Measurements from ENCODE around the gene CRNN.
A peak's percentile ranks its signal among the peaks of the same experiment; 100 is the strongest.

The CRNN gene

GRCh38 chr1:152413909-152414308, at the start of gene CRNN:
Gene CRNN, minus strand, starts transcription at chr1:152414263. Its CDS starts 2,030 bp downstream, at chr1:152412233.
- no peak for DNase-seq

- no peak for DNase-seq
These were observed 48.6 kb upstream of the CRNN start for GRCh38 chr1:152462636-152463035.

DNA sequence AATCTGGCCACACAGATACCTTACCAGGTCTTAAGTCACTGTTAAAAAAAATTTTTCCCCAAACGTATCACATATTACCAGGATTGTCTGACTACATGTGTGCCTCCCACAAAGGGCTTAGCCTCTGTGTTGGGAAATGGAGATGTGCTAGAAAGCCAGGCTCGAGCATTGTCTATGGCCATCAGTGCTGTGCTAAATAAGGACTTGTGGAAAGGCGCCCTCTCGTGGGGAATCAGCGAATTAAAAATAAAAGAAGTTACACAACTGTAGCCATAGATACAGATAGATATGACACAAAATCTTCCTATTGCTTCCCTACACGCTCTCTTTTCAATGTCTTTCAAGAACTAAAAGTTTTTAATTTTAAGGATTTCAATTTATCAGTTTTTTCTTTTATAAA, 47.5 kb upstream of the CRNN start:
- peak; percentile 84 for DNase-seq

- DNase-seq: no peak
These were observed 46.5 kb upstream of the CRNN start for GRCh38 chr1:152460529-152460899.

DNA sequence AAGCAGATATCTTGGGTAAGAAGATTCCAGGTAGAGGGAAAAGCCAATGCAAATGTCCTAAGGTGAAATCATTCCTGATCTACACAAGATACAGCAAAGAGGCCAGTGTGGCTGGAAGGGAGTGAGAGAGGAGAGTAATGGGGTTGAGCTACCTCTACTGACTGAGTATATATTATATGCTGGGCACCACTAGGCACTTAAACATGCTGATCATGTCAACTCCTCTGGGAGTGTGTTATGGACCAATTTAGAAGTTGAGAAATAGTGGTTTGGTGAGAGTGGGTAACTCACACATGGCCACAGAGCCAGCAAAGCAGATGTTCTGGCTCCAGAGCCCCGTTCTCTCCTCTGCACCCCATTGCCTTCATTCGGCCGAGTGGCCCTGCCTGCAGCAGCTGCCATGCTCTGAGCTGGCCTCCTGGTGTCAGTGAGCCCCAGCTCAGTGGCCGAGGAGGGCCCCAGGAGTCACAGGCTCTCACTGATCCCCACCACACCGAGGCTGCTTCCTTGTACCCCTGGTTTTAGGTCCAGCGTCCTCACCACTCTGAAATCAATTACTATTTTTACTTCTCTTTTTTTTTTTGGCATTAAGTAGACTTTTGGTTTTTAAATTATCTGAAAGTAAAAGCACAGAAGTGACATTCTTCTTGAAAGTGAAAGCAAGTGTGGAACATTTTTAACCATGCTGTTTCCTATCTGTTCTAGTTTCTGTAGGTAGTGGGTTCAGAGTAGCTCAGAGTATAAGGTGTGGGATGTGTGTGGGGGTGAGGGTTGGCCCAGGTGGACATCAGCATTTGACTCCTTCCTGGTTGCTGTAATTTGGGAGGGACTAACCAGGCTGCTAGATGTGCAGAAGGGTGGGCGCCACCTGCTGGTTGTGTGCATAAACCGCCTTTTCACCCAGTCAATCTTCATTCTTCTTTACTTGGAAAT, 45.8 kb upstream of the CRNN start:
- DNase-seq: peak; percentile 91

DNA sequence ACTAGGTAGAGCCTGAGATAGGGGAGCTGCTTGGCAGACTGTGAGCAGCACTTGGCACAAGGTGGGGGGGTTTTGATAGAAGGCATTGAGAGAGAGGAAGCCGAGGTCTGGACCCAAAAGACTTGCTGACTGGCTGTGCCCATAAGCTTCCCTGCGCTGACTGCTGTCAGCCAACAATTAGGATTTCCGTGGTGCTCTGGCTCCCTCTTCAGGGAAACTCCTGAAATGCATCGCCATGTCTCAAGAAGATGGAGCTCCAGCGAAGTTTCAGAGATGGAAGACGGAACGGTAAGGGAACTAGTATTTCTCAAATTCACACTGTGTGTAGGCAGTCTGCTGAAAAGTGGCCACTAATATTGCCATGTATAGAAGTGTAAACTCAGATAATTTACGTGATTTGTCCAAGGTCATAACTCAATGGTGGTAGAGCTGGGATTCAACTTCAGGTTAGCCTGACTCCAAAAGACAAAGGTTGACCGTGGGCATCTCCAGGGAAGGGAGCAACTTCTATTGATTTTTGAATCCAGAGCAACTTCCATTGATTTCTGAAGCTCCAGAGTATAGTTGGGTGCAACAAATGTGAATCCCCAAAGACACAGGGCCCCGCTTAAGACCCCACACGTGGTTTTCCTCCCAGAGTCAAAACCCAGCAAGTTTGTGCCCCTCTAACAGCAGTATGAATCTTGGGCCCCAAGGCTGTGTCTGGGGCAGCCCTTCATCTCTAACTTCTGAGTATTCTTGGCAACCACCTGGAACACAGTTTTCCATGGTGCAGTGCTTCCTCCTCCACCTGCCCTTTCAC, 44.5 kb upstream of the CRNN start:
- DNase-seq: peak; percentile 91

- DNase-seq: no peak
These were observed 43.5 kb upstream of the CRNN start for GRCh38 chr1:152457561-152457960.

DNA sequence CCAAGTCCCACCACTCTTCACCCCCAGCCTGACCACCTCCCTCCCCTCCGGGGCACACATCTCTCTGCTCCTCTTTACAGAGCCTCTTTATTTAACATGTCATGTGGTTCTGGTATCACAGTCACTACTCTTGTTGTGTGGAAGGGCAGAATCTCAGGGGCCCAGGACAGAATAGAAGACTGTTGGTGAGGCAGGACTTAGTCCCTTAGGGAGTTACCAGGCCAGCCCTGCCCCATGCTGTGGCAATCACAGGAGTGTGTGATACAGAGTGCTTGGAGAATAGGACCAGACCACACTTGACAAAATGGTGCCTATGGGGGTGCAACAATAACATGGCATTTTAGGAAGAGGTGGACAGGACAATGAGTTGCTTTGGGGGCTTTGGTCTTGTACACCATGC, 43.0 kb upstream of the CRNN start:
- DNase-seq: no peak

DNA sequence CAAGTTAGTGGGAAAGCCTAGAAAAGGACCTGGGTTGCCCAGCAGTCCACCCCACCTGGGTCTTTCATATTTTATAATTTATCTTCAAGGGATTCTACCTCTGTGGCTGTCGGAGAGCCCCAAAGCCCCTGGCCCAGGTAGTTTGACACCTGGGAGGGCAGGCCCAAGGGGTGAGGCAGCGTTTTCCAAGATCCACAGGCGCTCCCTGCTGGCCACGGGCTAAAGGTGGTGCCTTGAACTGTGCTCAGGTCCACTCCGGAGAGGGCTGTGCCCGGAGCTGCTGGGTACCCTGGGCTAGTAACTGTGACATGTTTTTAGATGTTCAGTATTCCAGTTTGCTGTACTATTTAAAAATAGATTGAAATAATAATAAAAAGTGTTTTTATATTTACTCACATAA, 37.2 kb upstream of the CRNN start:
- no peak for DNase-seq

DNA sequence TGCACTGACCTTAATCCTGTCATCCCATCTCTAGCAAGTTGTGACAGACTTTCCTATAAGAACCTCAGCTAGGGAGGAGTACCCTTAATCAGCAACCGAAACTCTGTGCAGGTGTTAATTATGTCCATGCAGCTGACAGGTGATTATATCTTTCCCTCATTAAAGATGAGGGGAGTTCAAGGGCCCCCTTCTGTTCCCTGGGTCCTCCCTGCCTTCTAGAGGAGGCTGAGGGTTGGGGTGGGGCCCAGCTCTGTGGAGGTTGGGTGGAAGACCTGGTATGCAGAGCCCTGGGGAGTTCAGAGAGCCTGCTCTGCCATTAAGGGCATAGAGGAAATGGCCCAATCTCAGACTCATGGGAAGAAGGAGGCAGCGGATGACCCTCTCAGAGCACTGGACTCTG, 35.6 kb upstream of the CRNN start:
- no peak for DNase-seq

DNA sequence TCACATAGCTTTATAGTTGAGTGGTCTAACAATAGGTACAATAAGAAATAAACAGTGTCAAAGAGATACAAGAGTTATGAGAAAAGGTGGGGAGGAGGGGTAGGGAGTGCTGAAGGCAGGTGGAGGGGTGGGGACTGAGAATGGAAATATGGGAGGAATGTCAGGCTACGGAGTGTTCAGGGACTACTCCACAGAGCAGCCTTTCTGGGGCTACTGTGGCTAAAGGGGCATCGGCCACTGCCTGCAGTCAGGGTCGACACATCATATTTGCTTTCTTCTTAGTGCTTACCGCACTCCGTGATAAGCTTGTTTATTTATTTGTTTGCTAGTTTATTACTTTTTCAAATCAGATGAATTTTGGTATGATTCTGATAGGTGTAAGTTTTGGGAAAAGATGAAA, 34.4 kb upstream of the CRNN start:
- no peak for DNase-seq

DNA sequence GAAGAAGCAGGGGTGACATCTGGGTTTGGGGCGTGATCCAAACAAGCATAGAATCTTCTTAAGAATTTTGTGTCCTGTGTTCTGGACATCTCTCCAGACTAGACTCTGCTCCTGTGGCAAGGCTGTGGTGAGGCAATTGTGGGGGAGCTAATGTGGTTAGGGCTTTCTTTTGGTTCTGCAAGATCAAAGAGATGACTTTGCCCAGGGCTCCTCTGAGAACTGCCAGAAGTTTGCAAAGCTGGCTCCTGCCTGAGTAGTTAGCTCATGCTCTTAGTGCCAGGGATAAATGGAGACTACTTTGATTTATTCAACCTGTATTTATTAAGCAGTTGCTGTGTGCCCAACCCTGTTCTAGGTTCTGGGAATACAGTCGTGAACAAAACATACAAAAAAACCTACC, 34.0 kb upstream of the CRNN start:
- DNase-seq: no peak

- no peak for DNase-seq
These were observed 33.4 kb upstream of the CRNN start for GRCh38 chr1:152447484-152447883.

DNA sequence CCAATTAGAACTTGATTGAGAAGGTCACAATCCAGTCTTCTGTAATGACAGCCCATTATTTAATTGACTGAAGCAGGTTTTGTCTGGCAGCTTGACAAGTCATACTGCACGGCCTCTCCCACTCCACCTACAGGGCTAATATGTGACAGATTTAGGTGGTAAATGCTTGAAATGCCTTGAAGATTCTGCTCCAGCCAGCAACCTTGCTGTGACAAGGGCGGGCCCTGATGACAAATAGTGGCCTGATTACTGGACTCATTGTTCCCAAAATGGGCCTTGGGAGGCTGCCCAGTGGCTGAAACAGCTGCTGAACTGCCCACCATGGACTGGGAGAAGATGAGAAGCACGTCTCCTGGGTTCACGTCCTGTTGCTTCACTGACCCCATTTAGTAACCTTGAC, 30.0 kb upstream of the CRNN start:
- no peak for DNase-seq

DNA sequence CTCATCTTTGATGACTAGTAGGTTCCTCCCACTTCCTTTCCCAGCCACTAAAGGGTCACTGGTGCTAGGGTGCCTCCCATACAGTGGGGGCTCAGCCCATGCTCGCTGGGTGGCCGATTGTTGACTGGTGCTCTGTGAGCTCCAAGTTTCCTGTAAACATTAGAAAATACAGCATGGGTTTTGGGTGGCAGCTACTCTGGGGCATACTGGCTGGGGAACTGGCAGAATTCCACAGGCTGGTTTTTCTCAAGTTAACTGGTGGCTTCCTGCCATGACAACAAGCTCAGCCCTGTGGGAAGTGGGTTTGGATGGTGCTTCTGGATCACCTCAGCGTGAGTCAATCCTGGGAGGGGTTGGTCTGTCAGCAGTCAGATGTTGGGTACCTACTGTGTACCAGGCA, 28.7 kb upstream of the CRNN start:
- DNase-seq: no peak

DNA sequence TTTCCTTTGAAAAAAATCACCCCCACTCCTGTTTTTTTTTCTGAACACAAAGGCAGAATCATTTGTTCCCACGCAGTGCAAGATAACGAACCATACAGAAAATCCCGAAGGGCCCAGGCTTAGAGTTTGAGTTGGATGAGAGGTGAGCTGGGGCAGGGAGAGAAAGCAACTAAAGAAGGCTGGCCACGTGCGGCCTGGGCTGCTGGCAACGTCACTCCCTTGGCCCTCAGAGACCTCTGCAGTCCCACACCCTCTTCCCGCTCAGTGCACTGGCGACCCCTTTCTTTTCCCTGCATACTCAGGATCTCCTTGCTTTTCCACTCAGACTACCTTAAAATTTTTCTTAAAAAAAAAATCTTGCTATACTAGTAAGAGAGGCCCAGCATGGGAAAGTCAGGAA, 28.2 kb upstream of the CRNN start:
- no peak for DNase-seq

DNA sequence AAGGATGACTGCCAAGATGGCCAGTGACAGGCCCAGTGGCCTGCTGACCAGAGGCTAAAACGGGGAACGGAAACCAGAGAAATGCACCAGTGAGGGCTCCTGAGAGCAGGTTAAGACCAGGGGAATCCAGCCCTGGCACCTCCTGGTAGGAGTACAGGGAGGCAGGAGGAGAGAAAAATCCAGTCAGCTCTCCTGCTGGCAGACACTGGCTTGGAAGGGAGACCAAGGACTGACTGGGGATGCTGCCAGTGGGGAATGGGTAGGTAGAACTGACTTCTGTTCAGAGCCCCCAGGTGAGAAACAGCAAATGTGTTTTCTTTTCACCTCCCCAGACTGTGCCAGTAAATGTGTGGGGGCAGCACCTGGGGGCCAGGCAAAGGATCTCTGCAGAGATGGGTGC, 27.7 kb upstream of the CRNN start:
- DNase-seq: no peak

GRCh38 chr1:152440635-152441471, 26.8 kb upstream of the CRNN start:
- DNase-seq: peak; percentile 86

- no peak for DNase-seq
These were observed 22.8 kb upstream of the CRNN start for GRCh38 chr1:152436593-152437496.

DNA sequence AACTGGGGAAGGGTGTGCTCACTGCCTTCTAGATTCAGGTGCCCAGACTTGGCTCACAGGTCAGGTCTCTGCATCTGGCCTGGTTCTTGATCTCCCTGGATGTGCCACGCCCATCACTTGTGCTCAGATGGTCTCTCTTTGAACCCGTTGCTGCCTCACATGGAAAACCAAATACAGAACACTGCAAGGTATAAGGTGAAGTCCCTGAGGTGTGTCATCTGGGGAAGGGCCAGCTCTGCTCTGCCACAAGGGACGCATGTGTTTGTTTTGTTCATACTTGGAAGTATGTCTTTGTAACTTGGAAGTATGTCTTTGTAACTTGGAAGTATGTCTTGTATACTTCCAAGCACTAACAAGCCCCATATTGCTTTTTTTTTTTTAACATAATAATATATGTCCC, 13.4 kb upstream of the CRNN start:
- no peak for DNase-seq

DNA sequence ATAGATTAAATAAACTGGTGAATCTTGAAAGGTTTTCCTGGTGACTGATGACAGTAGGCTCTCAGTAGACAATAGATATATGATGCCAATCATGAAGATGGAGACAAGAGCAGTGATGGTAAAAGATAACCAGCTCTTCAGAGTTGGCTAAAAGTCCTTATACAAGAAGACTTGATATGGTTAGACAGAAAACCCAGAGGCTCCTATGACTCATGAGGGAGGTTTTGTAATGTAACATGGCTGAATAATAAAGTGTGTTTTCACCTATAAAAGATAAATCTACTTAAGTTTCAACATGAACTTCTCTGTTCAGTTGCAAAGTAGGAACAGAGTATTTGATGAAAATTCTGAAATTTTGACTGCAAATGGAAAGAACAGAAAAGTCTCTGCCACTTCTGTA, 12.7 kb upstream of the CRNN start:
- DNase-seq: no peak

DNA sequence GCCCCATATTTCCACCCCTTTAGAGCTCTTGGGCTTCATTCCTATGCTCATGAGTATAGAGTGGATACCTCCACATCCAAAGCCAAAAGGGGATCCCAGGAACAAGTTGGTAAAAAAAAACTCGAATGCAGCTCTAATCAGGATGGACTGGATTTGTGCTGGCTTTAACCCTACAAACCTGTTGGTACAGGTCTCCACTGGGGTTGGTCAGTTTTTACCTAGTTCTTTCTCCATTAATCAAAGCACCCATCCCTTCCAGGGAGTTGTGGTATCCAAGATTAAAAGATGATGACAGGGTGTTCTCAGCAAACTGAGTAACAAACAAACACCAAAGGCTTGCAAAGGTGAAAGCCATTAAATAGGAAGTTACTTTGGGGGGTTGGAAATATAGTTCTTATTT, 5.9 kb upstream of the CRNN start:
- DNase-seq: no peak
